Gastrocnemius medialis (tissue), 4 donors: Measurements from ENCODE around the gene C2orf80. TPM values are rescaled to one million over a fixed set of nuclear protein-coding genes. Genes with fewer than 3 reads are reported as not detected.

Experiments
- ATAC-seq, 2 donors: fragments of 150-250 bp; one replicate each; pipeline ENCODE4 v1.9.1; 2016
- DNase-seq, 2 donors: peaks; one replicate each; pipeline ENCODE4 v3.0.0-alpha.2; 2019
- H3K27ac ChIP-seq, 4 donors: fragments of 200-600 bp; sonication (generic); 1 replicate in 1 of 4; 2 replicates in 3 of 4; pipeline ENCODE4 v1.5.1; 2016 to 2018; ENCODE audit warnings: mild to moderate bottlenecking in 2 of 4, moderate library complexity in 1 of 4
- H3K27me3 ChIP-seq, 3 donors: fragments of 200-600 bp; sonication (generic) in 2 of 3; 1 replicate in 1 of 3; 2 replicates in 2 of 3; pipeline versions ENCODE4 v1.5.1 to v1.6.0; 2016 to 2019; ENCODE audit warnings: mild to moderate bottlenecking in 1 of 3, moderate library complexity in 1 of 3
- H3K36me3 ChIP-seq, 2 donors: fragments of 200-600 bp; sonication (generic) in 1 of 2; one replicate each; pipeline ENCODE4 v1.5.1; 2017 to 2018
- H3K4me1 ChIP-seq, 2 donors: fragments of 200-600 bp; sonication (generic) in 1 of 2; one replicate each; pipeline ENCODE4 v1.5.1; 2016 to 2017; ENCODE audit warnings: mild to moderate bottlenecking in 2 of 2
- H3K4me3 ChIP-seq, 4 donors: fragments of 200-600 bp; sonication (generic) in 3 of 4; 1 replicate in 1 of 4; 2 replicates in 3 of 4; pipeline ENCODE4 v1.5.1; 2016 to 2019; ENCODE audit warnings: mild to moderate bottlenecking in 2 of 4
- H3K9me3 ChIP-seq, 3 donors: fragments of 200-600 bp; sonication (generic) in 2 of 3; 1 replicate in 1 of 3; 2 replicates in 2 of 3; pipeline ENCODE4 v1.5.1; 2016 to 2019
- POLR2A ChIP-seq, 2 donors: fragments of 450-650 bp; IDR thresholded peaks; one replicate each; pipeline ENCODE4 v1.6.1; 2017; ENCODE audit warnings: antibody characterized with exemption in 2 of 2, mild to moderate bottlenecking in 2 of 2, moderate library complexity in 2 of 2
- in situ Hi-C, 4 donors: fragments of 200-750 bp; cut with MboI; loops; one replicate each; pipeline versions ENCODE4 v1.15.0 to v1.8.0; 2017; ENCODE audit warnings: low sequenced_read_pairs in 4 of 4
- intact Hi-C: fragments of 100-400 bp; cut with DNase I; formaldehyde crosslinking; loops from one replicate; pipeline ENCODE4 v1.15.1; 2023; ENCODE audit warnings: low total_unique reads
- total RNA-seq, 4 donors: library from RNA; depleted of rRNA; stranded (reverse); fragments of >200 nt; gene quantifications; one replicate each; pipeline versions ENCODE4 v1.1.0 to v1.2.3, GENCODE V29; 2016
- TF ChIP-seq, protein P1 (sequence below), 5 experiments: fragments of 450-650 bp in 3 of 5; fragments of 200-600 bp in 2 of 5; sonication (generic) in 2 of 5; IDR thresholded peaks in 4 of 5; conservative IDR thresholded peaks in 1 of 5; 1 replicate in 4 of 5; 2 replicates in 1 of 5; pipeline ENCODE4 v1.5.1; 2016 to 2019; ENCODE audit warnings: antibody characterized with exemption in 5 of 5, mild to moderate bottlenecking in 3 of 5, moderate library complexity in 3 of 5

The C2orf80 gene
- total RNA-seq, 4 donors from 2014 or later, result not detected

DNA sequence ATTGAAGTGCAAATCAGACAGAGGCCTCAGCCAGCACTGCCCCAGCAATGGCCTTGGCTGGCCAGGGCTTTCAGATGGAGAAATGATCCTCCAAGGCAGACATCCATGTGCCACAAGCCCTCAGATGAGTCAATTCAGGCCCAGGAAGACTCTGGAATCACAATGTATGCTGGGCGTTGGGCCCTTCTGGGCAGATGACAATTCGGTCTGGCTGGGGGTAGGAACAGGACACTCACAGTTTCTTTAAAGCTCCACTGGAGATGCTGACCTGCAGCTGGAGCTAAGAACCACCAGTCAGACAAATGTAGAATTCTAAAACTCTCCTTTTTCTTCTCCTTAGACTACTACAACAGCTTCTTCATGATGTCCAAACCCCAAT is 53.1 kb downstream of the C2orf80 start:
- DNase-seq (no peak), ATAC-seq (no peak)
- Histone ChIP-seq H3K27ac (no peak overlapping the region), H3K36me3 (no peaks in the 10 kb centered on the region), H3K27me3 (no peaks in the 10 kb centered on the region), H3K4me1 (no peaks in the 10 kb centered on the region), H3K9me3 (no peaks in the 10 kb centered on the region), H3K4me3 (no peak overlapping the region)
- in situ Hi-C loops (no loop called here), intact Hi-C loops (no loop called here)
- no peak for TF ChIP-seq POLR2A (IDR thresholded peaks at IDR 0.05)
- TF ChIP-seq, protein P1, sequence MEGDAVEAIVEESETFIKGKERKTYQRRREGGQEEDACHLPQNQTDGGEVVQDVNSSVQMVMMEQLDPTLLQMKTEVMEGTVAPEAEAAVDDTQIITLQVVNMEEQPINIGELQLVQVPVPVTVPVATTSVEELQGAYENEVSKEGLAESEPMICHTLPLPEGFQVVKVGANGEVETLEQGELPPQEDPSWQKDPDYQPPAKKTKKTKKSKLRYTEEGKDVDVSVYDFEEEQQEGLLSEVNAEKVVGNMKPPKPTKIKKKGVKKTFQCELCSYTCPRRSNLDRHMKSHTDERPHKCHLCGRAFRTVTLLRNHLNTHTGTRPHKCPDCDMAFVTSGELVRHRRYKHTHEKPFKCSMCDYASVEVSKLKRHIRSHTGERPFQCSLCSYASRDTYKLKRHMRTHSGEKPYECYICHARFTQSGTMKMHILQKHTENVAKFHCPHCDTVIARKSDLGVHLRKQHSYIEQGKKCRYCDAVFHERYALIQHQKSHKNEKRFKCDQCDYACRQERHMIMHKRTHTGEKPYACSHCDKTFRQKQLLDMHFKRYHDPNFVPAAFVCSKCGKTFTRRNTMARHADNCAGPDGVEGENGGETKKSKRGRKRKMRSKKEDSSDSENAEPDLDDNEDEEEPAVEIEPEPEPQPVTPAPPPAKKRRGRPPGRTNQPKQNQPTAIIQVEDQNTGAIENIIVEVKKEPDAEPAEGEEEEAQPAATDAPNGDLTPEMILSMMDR (IDR thresholded peaks at IDR 0.05 in 4 of 5, conservative IDR thresholded peaks at IDR 0.05 in 1 of 5), result no peak

DNA sequence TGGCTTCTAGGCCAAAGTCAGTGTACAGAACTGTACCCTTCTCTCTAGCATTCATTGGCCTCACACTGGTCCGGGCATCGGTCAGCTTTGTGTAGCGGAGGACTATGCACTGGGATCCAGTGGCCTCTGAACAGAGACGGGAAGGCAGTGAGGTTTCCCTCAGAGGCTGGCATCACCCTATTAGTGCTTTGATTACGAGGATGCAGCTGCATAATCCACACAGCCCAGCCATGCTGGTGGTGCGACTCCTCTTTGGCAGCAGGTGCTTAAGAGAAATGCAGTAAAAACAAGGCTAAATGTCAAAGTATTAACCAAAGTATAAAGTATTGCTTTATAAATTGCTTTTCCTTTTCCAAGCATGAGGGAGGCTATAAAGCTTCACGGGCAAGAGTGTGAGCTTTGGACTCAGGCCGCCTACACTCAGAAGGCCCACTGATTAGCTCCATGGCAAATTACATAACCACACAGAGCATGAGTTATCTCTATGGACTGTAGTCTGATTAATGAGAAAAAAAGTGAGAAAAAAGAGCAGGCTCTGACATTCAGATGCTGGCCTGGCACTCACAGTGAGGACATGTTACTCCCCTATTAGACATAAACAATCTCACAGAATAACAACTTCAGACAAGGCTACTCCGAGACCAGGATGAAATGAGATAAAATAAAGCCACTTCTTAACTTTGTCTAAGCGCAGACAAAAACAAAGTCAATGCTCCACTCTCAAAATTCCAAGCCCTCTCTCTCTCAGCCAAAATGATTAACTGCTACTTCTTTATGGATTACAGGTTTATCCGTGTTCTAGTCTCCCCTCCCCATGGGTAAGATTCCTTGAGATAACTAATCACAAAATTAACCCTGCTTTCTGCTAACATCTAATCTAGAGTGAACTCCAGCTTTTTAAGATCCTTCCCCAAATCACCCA is 53.8 kb downstream of the C2orf80 start:
- TF ChIP-seq, protein P1 (IDR thresholded peaks at IDR 0.05 in 4 of 5, conservative IDR thresholded peaks at IDR 0.05 in 1 of 5), result no peak
- no peak for TF ChIP-seq POLR2A (IDR thresholded peaks at IDR 0.05)
- in situ Hi-C loops, result no loop called here
- no peak for ATAC-seq

DNA sequence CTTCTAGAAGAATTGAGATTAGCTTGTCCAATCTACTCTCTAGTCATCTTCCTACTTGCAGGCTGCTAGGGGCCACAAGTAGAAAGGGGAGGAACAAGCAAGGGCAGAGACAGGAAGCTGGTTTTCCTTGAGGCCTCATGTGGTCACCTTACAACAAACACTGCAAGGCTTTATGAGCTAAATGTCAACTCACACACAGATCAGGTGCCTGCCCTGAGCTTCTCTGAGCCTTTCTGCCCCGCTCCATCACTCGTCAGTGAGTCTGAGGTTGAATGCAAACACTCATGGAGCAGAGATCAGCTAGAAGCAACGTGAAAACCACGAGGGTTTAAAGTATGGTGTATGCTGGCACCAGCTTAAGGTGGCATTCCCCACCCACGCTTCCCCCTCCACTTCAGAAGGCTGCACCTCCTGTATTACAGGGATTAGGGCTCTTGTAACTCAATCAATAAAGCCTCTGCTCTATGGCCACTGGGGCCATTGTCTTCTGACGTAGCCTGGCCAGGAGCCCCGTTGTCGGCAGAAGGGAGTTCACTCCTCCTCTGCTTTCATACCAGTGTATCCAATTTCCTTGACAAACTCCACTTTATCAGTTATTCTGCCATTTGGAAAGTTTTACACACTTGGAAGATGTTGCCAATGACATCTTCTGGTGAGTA is 54.8 kb downstream of the C2orf80 start:
- H3K4me3 ChIP-seq, result no peak overlapping the region
- no peaks in the 10 kb centered on the region for H3K4me1 ChIP-seq
- intact Hi-C loops, result no loop called here
- no peak overlapping the region for H3K27ac ChIP-seq
- no peaks in the 10 kb centered on the region for H3K9me3 ChIP-seq
- H3K27me3 ChIP-seq, result no peaks in the 10 kb centered on the region
- DNase-seq (no peak), ATAC-seq (no peak)
- H3K36me3 ChIP-seq, result no peaks in the 10 kb centered on the region
- TF ChIP-seq POLR2A (IDR thresholded peaks at IDR 0.05), result no peak
- TF ChIP-seq, protein P1 (IDR thresholded peaks at IDR 0.05 in 4 of 5, conservative IDR thresholded peaks at IDR 0.05 in 1 of 5), result no peak
- in situ Hi-C loops, result no loop called here

More for the DNA sequence above, 53.8 kb downstream of the C2orf80 start:
- Histone ChIP-seq H3K27me3 (no peaks in the 10 kb centered on the region), H3K9me3 (no peaks in the 10 kb centered on the region), H3K36me3 (no peaks in the 10 kb centered on the region), H3K27ac (no peak overlapping the region), H3K4me1 (no peaks in the 10 kb centered on the region), H3K4me3 (no peak overlapping the region)
- no peak for DNase-seq
- intact Hi-C loops, result no loop called here

DNA sequence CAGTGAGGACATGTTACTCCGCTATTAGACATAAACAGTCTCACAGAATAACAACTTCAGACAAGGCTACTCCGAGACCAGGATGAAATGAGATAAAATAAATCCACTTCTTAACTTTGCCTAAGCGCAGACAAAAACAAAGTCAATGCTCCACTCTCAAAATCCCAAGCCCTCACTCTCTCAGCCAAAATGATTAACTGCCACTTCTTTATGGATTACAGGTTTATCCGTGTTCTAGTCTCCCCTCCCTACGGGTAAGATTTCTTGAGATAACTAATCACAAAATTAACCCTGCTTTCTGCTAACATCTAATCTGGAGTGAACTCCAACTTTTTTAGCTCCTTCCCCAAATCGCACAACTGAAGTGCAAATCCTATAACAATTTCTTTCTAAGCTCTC is 59.1 kb downstream of the C2orf80 start:
- Histone ChIP-seq H3K27ac (no peak overlapping the region), H3K9me3 (no peaks in the 10 kb centered on the region), H3K27me3 (peaks cover 0 to 4% (median 0%) of the 10 kb centered on the region in 3 donors), H3K4me1 (no peaks in the 10 kb centered on the region), H3K4me3 (no peak overlapping the region), H3K36me3 (no peaks in the 10 kb centered on the region)
- TF ChIP-seq, protein P1 (IDR thresholded peaks at IDR 0.05 in 4 of 5, conservative IDR thresholded peaks at IDR 0.05 in 1 of 5), result no peak
- no peak for TF ChIP-seq POLR2A (IDR thresholded peaks at IDR 0.05)
- intact Hi-C loops (no loop called here), in situ Hi-C loops (no loop called here)
- ATAC-seq (no peak), DNase-seq (no peak)
